ENCODE results near the gene SLC16A11. TPM values are rescaled to one million over a fixed set of nuclear protein-coding genes. Genes with fewer than 3 reads are reported as not detected.

The SLC16A11 gene
- total RNA-seq, 1 donor = 0.27 TPM

- peak; percentile 61 for DNase-seq (ENCODE audit: low read depth)
- TF ChIP-seq CTCF (IDR thresholded peaks at IDR 0.05; ENCODE audit: insufficient read depth, low read length) = no peak
- H3K4me3 ChIP-seq (ENCODE audit: low read depth, low read length) = peak overlapping the region; percentile 91
These were observed 28.6 kb downstream of the SLC16A11 start for GRCh38 chr17:7014995-7015958.

GRCh38 chr17:7014261-7014994 is 29.5 kb downstream of the SLC16A11 start:
- TF ChIP-seq CTCF (IDR thresholded peaks at IDR 0.05; ENCODE audit: insufficient read depth, low read length) = peak; percentile 69
- H3K4me3 ChIP-seq (ENCODE audit: low read depth, low read length) = peak overlapping the region; percentile 91
- peak; percentile 94 for DNase-seq (ENCODE audit: low read depth)

GRCh38 chr17:7011942-7012254 is 32.0 kb downstream of the SLC16A11 start:
- no peak for DNase-seq (ENCODE audit: low read depth)
- no peak for TF ChIP-seq CTCF (IDR thresholded peaks at IDR 0.05; ENCODE audit: insufficient read depth, low read length)
- H3K4me3 ChIP-seq (ENCODE audit: low read depth, low read length) = peak overlapping the region; percentile 91

GRCh38 chr17:7011415-7011814 is 32.5 kb downstream of the SLC16A11 start:
- no peak for DNase-seq (ENCODE audit: low read depth)
- no peak for TF ChIP-seq CTCF (IDR thresholded peaks at IDR 0.05; ENCODE audit: insufficient read depth, low read length)
- H3K4me3 ChIP-seq (ENCODE audit: low read depth, low read length) = peak overlapping the region; percentile 91

DNA sequence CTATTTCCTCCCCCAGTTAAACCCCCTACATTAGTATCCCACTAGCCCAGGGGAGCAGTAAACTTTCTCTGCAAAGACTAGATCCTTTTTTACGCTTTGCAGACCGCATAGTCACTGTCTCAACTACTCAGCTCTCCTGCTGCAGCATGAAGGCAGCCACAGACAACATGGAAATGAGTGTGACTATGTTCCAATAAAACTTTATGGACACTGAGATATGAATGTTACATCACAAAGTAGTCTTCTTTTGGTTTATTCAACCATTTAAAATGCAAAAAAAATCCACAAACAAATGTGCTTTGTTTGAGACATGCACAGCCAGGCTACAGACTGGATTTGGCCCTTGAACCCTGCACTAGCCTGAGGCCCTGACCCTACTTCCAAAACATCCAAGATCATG is 33.4 kb downstream of the SLC16A11 start:
- H3K4me3 ChIP-seq (ENCODE audit: low read depth, low read length) = peak overlapping the region; percentile 91
- no peak for DNase-seq (ENCODE audit: low read depth)
- TF ChIP-seq CTCF (IDR thresholded peaks at IDR 0.05; ENCODE audit: insufficient read depth, low read length) = no peak

DNA sequence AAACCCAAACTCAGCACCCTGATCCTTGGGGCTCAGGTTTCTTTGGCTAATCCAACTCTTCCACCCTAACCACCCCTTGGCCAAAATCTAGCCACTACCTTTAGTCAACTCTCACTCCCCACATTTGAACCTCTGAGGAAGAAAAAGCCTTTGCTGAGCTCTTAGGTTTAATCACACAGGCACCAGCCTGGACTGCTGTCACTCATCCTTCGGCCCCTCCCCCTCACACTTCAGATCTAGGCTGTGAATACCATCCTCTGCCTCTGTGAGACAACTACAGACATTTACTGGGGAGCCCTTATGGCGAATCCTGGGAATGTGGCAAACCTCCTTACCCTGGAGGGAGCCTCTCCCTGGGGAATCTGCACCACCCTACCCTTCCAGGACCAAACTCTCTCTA is 36.7 kb downstream of the SLC16A11 start:
- no peak for DNase-seq (ENCODE audit: low read depth)
- no peak overlapping the region for H3K4me3 ChIP-seq (ENCODE audit: low read depth, low read length)
- no peak for TF ChIP-seq CTCF (IDR thresholded peaks at IDR 0.05; ENCODE audit: insufficient read depth, low read length)

All from fibroblast of the aortic adventitia (primary cell).